Central memory CD4-positive, alpha-beta T cell (primary cell): Measurements from ENCODE around the gene PRDM12.

Experiments
- DNase-seq: peaks from one replicate; pipeline ENCODE4 v3.0.0; 2022

Gene PRDM12

DNA sequence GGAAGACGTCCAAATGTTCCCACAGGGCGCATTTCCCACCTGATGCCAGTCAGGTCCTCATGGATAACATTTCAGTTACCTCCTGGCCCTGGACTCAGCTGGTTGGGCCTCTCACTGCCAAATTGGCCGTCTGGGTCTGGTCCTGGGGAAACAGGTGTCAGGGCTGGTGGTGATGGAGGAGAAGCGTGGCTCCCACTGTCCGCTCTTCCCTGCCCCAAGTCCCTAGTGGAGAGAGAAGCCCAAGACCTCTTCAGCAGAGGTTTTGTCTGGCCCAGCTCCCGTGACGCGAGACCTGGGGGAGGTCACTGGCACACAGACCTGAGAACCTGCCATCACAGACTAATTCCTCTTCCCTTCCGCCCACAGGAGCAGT lies 27.8 kb upstream of the PRDM12 start:
- no peak for DNase-seq

DNA sequence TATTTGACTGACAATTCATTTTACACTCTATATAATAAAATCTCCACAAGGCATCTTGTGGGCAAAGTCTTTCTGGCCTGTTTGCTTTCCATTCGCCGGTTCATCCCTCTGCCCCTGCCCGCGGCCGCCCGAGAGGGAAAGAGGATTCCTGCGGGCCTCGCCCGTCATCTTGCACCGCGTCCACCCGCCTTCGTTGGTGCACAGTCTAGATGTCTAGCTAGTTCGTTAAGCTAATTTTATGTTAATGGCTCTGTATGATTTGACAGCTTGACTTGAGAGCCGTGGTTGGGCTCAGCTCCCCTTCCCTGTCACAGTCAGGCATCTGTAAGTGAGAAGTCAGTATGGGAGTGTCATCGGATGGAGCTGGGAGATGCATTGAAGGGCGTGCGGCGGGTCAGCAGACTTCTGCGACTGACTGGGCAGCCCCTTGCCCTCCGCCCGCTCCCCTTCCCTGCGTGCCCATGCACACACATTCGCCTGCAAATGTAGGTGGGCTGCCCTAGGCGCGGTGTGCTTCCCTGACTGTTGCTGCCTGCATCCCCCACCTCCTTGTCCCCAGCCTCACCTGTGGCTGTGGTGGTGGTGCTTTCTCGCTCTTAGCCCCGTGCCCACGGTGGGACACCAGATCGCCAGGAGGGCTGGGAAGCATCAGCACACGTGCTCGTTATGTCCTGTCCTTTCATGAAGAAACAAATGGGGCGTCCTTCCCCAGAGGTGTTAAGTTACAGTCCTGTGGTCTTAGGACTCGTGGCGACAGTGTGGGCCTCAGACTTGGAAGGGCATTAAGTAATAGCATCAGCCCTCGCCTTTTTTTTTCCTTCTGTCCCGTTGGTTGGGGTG lies 25.9 kb upstream of the PRDM12 start:
- no peak for DNase-seq

DNA sequence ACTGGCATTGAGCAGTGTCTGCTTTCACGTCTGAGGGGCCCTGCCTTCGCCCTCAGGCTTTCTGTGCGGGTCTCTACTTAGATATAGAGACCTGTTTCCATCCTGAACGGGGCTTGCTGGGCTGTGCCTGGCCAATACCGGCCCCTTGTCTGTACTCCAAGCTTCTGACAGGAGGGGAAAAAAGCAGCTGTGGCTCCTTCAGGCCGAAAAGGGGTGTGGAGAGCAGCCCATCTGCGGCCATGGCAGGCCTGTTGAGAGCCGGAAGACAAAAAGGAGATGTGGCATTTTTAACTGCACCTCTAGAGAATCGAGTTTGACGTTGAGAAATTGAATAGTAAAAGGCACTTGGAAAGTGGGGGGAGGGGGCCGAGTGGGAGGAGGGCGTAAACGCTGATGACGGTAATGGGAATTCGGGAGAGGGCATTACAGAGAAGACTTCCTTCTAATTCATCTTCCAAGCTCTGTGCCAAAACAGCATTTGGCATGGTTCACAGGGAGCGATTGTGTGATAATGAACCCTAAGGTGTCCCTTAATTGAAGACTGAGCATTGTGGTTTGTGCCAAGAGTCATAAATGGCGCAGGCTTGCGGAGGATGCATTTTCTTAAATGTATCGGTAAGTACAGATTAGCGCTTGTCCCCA lies 25.1 kb upstream of the PRDM12 start:
- DNase-seq, result no peak

GRCh38 chr9:130639866-130640555 lies 24.4 kb upstream of the PRDM12 start:
- no peak for DNase-seq

- no peak for DNase-seq
Measured at GRCh38 chr9:130640681-130641080, 23.7 kb upstream of the PRDM12 start.

- DNase-seq, result no peak
Measured at GRCh38 chr9:130642926-130643325, 21.5 kb upstream of the PRDM12 start.

- DNase-seq, result no peak
Measured at GRCh38 chr9:130651221-130651620, 13.2 kb upstream of the PRDM12 start.

- DNase-seq, result no peak
Measured at GRCh38 chr9:130651752-130652151, 12.6 kb upstream of the PRDM12 start.

- no peak for DNase-seq
Measured at GRCh38 chr9:130654879-130655278, 9.5 kb upstream of the PRDM12 start.

- DNase-seq, result no peak
Measured at GRCh38 chr9:130658893-130659698, 5.3 kb upstream of the PRDM12 start.

- no peak for DNase-seq
Measured at GRCh38 chr9:130659699-130660248, 4.6 kb upstream of the PRDM12 start.

DNA sequence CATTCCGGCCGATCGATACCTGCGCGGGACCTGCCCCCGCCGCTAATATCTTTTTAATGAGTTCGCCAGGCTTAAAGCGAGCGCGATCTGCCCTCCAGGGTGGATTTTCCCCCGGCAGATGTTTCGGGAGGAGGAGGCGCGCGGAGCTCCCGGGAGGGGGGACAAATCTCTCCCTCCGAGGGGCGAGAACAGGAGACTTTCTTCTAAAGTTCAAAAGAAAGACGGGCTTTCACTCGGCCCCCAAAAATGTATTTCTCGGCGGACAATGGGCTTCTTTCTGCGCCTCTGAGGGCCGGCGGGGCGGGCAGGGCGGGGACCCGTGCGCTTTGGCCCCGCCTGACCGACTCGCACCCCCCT lies 4.1 kb upstream of the PRDM12 start:
- no peak for DNase-seq

DNA sequence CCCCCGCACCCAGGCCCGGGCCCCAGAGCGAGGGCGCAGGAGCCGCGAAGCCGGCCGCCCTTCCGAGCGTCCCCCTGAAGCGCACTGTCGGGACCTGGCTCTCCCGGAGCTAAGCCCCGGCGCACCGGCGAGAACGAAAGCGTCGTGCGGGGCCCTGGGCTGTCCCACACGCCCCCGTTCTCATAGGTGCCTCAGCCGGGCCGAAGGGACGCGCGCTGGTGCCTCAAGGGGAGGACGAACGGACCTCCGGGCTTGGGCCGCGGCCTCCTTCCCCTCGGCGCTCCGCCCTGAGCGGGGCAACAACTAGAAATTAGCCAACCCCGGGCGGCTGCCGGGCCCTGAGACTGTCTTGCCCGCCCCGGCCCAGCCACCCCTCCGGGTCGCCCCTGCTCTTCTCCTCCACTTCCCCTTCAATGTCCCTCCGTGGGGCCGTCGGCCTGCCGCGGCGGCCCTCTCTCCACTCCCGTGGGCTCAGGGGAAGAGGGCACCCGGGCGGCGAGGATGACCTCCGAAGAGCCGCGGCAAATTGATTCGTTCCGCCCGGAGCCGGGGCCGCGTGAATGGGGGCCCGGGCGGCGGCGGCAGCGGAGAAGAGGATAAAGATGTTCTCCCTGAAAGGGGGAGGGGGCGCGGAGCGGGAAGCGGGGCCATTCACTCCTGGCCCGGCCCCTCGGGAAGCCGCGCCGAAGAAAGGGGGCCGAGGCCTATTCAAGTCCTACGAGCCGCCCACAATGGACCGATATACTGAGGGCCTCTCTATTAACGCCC lies 3.5 kb upstream of the PRDM12 start:
- no peak for DNase-seq

- DNase-seq, result no peak
Measured at GRCh38 chr9:130661451-130662098, 2.8 kb upstream of the PRDM12 start.

DNA sequence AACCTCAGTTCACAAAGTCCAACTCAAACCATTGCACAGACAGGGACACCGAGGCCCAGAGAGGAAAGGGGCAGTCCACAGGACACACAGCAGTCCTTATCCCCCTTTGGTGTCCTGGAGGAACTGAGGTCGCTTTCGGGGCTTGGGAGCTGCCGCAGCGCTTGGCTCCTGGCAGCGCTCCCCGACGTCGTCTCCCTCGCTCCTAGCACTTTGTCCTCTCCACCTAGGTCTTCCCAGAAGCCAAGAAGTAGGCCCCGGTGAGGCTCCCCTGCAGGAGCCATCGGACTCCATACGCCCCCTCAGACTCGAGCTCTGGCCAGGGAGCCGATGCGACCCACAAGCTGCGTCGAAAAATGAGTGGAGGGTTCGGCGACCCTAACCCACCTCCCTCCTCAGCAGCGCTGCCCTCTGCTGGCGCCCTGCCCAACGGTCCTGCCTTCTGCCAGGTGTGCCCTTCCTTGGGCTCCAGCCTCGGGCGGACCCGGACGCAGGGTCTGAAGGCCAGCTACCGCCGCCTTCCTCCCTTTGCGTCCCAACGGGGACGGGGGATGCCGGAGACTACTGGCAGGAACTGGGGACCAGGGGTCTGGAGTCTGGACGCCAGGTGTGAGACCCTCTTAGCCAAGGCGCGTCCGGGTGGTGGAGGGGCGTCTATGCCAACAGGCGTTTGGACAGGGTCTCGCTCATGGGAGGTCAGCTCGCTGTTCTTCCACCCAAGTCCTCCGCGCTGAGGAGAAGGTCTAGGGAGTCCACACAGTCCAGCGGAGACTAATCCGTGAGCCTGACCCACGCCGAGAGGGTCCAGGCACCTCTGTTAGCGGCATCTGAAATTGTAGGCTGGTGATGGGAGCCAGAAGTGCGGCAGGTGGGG lies 2.1 kb upstream of the PRDM12 start:
- DNase-seq, result no peak

DNA sequence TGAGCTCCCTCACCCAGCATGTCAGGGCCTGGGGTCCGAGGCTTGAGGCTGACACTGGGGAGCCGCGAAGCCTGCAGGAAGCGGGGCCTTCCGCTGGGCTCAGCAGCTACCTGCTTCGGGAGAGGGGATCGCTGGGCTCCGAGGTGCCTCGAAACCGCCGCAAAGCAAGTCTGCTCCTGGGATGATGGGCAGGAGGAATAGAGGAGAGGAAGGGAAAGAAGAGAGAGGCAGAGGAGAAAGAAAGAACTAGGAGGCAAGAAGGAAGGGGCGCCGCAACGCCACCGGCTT lies 1.5 kb upstream of the PRDM12 start:
- DNase-seq, result no peak

- no peak for DNase-seq
Measured at GRCh38 chr9:130663258-130663976, 977 bp upstream of the PRDM12 start.

GRCh38 chr9:130663977-130664250 lies 480 bp upstream of the PRDM12 start:
- DNase-seq, result no peak

DNA sequence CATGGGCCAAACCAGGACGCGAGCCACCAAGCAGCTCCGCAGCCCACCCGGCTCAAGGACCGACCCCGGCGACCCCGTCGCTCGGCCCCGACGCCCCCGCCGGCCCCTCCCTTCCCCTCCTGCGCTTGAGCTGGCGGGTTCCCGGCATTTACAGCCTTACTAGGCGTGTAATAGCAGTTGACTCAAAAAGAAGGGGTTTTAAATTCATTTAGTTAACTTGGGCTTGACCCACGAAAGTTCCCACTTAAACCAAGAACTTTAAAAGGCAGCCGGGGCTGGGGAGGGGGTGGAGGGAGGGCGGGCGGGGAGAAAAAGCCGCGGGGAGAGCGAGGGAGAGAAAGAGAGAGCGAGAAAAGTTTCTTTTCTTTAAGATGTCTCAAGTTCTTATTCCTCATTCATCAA lies 636 bp downstream of the PRDM12 start:
- no peak for DNase-seq
